HG02763 (cell line): ENCODE data around the gene MTR.

Experiments used
- ATAC-seq: cut with Tn5 transposase; IDR thresholded peaks from one replicate; pipeline ENCODE4 v1.9.1; 2021; ENCODE audit warnings: mild to moderate bottlenecking, moderate library complexity; ENCODE audit not compliant: unreplicated experiment

The MTR gene

DNA sequence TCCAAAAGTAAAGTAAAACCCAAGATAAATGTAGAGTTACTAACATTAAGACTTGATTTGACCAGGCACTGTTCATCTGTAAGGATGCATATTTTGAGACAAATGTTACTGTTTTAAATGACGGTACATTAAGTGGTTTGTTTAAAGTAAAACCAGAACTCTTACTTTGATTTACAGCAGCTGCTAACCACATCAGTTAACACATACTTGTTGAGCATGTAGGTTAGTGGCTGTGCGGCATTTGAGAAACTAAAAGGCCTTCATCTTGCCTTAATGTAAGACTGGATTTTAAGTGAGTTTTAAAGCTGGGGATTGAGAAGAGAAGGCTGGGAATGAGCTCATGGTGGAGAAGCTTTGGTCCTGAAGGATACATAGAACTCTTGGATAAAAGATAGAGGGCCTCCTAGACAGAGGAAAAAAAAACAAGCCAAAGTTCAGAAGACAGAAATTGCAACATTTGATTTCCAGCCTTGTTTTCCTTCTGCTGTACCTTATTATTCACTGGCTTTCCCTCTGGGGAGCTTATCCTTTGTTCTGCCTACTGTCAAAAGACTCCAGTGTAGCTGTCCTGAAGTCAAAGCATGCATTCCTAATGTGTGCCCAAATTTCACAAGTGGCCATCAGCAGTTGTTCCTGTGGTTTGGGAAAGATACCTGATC is 66.6 kb downstream of the MTR start:
- no peak for ATAC-seq

DNA sequence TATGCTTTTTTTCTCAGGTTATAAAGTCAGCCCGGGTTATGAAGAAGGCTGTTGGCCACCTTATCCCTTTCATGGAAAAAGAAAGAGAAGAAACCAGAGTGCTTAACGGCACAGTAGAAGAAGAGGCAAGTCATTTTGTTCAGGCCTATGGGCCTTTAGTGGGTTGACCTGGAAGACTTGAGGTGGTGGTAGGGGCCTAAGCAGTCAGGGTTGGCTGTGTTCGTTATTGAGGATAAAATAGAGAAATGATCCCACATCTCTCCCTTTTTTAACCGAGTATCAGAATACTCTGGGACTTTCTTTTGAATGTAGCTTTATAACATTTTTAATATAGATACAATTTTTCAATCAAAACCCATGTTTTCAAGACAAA is 67.1 kb downstream of the MTR start:
- no peak for ATAC-seq

DNA sequence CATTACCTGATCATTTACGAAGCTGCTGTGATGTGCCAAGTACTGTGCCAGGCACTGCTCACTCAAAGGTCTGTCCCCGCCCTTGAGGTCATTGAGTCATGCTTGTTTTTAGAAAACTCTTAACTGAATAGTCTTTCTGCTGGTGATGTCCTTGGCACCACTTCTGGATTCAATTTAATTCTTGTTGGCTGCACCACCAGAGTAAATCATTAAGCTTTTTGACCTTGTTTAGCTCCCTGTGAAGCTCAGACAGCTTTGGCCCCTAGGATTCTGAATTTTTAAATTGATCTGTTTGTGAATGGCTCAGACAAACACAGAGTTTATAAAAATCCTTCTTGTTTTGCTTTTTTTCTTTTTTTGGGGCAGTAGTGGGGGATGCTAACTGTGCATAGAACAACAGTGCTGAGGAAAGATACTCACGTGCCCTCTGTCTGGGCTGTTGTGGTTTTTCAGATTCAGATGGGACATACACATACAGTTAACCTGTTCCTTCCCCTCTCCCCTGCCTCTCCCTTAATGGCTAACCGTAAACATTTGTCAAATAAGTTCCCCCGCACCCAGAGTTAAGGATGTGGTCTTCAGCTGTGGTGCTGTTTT is 67.6 kb downstream of the MTR start:
- ATAC-seq: no peak

DNA sequence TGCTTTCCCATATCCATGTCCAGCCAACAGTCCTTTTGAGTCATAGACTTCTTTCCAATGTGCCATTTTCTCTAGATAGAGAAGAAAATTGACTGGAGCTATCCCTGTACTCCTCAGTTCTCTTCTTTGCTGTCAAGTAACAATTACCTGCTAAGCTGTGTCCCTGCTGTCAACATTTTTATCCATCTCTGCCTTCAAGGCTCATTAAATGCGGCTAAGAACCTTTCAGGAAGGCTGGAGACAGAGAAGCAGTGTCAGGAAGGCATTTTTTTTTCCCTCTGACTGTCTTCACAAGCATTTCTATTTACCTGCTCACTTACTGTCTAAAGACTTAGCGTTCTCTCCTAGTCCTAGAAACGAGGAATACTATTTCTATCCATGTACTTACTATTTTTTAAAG is 69.1 kb downstream of the MTR start:
- ATAC-seq: no peak

DNA sequence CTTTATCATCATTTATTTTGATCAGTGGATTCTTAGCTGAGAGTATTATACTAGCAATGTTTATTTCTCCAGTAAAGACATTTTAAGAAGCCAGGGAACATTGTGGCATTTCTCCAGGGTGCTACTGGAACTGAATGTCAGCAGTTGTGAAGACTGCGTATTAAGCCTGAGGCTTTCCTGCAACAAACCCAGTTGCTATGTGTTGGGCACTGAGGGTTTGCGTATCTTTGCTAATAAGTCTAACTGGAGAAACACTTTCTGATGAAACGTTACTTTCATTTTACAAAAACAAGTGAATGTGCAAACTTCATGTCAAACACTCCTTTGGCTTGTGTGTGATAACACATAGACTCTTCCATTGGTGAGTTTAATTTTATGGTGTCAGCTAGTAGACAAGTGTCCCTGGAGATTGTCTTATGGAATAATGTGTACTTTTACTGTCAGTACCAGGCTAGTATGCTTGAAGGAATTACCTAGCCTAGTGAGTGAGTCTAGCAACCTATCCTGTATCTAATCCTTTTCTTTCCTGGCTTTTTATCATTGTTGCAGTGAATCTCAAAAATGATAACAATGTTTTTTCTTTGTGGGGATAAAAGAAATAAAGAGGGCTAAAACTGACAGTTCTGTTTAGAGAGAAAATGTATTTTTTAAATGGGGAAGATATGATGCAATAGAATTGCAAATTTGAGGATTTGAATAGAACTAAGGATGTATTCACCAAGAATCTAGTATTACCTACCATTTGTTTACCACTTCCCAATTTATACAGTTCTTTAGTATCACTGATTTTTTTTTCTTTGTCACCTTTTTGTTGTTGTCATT is 70.1 kb downstream of the MTR start:
- ATAC-seq: no peak

DNA sequence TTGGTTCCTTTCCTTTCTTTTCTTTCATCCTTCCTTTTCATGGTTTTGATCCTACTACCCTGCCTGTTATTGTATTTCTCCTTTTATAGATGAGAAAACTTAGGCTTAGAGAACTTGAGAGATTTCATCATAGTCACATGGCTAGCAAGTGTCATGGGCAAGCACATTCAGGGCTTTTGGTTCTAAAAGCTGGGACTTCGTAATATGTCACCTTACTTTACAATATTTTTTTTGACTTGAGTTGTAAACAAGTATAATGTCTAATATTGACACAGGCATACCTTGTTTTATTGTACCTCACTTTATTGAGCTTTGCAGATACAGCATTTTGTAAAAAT is 70.7 kb downstream of the MTR start:
- no peak for ATAC-seq

DNA sequence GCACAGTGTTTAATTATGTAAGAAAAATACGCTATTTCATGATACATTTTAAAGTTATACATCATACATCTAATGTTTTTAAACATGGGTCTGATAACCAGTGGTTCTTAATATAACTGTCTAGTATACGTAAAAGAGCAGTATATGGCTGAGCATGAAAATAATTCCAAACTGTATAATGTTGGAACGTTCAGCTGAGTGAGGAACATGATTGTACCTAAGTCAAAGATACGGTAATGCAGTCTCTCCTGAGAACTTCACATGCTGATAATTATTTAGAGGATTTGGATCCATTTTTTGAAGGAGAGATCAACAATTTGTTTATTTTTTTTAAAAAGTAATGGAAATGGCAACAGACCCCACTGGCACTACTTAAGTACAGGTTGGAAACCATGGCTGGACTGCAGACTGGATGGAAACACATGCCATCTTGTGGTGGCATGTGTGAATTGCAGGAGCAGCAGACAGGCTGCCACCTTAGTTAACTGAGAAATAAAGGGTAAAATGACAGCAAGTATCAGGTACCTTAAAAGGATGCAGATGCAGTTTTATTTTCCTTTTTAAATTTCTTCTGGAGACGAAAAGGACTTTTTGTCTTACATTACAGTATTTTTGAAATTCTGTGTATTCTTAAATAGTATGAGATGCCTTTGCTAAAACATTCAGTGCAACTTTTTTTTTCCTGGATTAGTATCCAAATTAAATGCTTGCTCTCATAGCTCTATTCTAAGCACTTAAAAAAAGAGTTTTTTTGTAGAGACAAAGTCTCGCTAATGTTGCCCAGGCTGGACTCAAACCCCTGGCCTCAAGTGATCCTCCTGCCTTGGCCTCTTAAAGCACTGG is 73.8 kb downstream of the MTR start:
- no peak for ATAC-seq

DNA sequence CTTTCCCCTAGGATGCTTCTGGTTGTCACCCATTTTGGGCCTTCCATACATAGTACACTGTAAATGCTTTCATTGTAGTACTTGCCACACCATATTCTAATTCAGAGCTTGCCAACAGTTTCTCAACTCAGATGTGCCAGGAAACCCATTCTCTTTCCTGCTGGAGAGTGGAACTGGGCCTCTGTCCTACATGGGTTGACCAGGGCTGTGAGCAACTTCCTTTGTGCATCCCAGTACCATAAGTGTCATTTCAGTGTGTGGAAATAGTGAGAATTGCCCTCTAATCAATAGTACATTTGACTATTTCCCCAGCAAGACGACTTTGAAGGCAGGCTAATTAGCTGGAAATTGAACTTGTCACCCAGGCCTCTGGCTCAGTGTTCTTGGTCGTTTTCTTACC is 74.8 kb downstream of the MTR start:
- no peak for ATAC-seq

DNA sequence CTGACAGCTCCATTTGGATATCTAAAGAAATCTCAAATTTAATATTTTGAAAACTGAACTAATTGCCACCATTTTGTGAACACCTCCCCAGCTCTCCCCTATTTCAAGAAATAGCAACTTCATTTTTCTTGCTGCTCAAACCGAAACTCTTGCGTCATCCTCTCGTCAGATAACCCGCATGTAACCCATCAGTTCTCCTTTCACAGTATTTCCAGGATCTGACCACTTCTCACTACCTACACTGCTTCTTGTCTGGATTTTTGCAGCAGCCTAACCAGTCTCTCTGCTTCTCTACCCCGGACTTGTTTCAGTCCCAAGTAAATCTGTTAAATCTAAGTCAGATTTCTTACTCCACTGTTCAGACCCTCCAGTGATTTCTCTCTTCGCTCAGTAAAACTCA is 75.6 kb downstream of the MTR start:
- no peak for ATAC-seq

DNA sequence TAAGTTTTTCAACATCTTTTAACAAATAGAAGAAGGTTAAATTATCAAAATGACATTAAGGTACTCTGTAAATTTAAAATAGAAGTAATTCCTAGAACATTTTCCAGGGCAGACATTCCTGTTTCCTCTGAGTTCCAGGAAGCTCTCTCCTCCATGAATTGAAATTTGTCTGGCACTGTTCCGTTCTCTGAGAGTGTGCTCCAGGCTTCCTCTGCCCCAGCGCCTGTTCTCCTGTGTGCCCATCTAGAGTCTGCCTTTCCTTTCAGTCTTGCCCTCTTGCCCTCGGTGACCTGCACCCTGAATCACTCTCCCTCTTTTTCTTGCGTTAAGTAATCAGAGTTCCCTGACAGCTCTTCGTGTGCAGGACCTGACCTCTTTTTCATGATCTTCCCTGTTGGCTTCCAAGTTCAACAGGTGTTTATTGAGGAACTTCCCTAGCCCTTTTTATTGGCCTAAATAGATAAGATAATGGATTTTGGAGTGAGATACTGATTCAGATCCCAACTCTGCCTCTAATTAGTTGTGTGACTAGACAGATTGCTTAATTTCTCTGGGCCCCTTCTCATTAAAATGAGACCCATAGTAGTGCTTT is 77.1 kb downstream of the MTR start:
- ATAC-seq: no peak

DNA sequence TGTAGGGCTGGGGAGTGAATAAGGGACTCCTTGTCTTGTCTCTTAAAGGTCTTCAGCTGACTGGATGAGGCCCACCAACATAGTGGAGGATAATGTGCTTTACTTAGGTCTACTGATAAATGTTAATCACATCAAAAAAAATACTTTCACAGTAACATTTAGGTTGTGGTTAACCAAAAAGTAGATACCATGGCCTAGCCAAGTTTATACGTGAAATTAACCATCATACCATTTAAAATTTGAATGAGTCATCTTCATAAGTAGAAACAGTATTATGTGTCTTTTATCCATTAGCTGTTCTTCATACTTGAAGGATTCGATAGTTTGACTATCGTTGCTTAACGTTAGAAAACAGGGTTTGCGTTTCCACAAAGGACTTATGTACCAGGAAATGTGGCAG is 80.9 kb downstream of the MTR start:
- ATAC-seq: no peak

DNA sequence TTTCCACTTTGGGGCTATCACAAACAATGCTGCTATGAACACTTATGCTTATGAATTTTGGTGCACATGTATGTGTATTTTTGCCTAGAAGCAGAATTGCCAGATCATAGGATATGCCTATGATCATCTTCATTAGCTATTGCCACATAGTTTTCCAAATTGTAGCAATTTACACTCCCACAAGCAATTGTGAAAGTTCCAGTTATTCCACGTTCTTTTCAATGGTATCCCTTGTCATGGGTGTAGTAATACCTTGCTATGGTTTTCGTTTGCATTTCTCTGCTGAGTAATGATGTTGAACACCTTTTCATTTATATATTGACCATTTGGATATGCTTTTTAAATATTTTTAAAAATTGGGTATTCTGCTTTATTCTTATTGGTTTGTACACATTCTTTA is 82.6 kb downstream of the MTR start:
- ATAC-seq: no peak

DNA sequence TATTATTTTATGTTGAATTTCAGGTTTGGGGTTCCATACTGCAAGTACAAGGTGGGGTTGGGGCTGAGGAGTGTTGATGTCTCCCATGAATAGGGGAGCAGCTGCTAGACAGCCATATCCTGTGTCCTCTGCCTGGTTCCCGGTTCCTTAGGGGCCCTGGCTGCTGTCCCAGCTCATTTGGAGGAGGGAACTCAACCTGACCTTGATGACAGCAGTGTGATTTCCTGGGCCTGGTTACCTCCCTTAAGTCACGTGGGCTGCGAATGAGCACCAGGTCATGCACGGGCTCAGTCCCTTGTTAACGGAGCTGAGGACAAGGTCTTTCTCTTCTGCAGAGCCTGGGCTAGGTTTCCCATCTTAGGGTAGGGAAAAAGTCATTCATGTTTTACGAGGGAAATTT is 85.1 kb downstream of the MTR start:
- ATAC-seq: no peak

DNA sequence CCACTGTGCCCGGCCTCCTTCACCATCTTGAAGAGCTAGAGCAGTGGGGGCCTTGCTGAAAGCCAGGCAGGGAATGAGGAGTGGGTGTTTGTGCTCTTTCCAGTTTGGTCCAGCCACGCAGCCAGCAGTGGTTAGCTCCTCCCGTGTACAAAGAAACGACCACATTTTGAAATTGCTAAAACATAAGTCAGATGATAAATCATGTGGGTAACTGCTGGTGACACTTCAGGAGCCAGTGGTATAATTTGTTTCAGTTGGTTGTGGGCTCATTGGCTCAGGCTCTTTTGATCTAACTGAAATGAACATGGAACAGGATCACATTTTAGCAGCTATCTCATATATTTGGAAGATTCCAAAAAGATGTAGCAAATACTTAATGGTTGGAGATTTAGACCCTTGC is 87.6 kb downstream of the MTR start:
- no peak for ATAC-seq

DNA sequence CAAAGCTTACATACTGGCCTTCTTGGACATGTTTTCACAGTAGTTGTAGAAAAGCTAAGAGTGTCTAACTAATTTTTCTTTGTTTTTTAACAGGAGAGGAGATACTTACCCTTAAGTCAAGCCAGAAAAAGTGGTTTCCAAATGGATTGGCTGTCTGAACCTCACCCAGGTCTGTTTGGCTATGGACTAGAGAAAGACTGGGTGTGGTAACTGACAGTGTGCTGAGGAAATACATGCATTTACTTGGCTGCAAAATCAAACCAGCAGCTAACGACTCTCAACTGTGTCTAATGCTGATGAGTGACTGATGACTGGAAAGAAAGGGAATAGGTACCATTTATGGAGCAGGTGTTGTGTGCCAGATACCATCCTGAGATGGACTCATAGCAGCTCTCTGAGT is 91.1 kb downstream of the MTR start:
- ATAC-seq: no peak

DNA sequence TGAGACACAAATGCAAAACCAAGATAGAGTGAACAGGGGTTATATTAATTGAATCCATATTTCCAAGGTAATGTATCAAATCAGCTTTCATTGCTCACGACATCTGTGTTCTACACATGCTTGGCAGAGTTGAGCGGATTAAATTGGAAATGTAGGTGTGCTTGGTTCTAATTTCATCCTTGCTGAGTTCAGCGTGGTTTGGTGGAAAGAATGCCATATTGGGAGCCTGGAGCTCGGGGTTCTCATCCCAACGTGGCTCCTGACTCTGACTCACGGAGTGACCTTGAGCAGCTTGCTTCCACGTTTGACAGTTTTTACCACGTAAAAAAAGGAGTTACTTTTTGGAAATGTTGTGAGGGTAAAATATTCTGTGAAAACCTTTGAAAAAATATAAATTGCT is 92.0 kb downstream of the MTR start:
- no peak for ATAC-seq

DNA sequence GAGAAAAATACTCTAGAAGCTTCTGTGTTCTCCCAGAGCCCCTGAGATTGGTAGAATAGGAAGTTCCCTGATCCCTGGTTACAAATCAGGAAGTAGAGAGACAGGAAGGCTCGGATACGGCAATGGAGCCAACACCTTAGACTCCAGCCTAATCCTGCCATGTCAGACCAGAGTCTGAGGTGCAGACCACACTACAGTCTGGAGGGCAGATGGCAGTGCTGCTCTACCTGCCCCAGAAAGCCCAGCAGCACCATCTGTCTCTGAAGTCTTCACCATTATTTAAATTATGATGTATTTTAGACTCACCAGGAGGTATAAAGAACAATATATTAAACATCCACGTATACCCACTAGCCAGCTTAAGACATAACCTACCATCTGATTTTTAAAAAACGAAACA is 93.0 kb downstream of the MTR start:
- no peak for ATAC-seq

DNA sequence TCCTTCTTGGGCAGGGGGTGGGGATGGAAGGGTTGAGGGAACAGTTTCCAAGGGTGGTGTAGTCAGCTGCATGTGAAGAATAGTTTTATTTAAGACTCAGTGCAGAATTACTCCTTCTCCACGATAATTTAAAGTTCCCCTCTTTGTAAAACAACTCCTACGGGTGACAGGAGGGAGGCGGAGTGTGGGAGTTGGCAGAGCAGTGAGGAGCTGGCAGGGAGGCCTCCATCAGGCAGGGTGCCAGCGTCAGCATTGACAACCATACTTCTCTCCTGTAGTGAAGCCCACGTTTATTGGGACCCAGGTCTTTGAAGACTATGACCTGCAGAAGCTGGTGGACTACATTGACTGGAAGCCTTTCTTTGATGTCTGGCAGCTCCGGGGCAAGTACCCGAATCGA is 93.8 kb downstream of the MTR start:
- no peak for ATAC-seq

DNA sequence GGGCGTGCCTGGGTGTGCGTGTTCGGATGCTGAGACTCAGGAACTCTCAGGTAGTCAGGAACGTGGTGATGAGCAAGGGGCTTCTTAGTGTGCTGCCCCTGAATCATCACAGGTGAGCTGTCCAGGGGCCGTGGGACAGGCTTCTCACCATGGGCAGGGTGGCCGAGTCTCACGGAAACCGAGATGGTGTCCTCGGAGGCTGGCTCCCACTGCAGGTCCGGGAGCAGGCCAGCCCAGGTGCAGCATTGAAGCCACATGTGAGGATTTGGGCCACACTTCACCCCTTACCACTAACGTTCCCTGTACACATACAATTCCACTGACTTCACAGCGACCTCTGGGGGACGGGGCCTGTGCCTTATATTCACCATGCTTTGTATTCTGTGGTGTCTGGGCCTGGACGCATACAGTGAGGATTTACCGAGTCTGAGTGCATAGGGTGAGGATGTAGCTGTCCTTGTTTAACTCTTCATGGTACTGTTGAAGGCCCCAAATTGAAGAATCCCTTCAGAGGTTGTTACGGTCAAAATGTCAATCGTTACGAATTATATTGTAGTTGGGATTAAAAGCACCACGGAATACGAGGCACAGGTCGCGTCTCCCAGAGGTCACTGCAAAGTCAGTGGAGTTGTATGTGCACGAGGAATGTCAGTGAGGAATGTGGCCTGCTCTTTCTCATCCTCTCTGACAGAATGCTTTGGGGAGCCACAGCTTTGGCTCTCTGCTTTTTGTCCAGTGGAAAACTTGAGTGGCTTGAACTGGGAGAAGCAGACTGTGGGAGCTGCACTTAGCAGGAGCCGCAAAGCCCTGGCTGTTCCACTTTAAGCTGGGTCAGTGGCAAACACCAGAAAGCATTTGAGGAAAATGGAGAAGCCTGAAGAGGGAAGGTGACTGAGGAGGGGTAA is 95.3 kb downstream of the MTR start:
- no peak for ATAC-seq
